ENCODE data around the gene SFXN5. TPM values are rescaled to one million over a fixed set of nuclear protein-coding genes. Genes with fewer than 3 reads are reported as not detected.
A peak's percentile ranks its signal among the peaks of the same experiment; 100 is the strongest.

Gene SFXN5
- total RNA-seq, 1 donor from 2014 or later, result 12.2 TPM

GRCh38 chr2:72985136-72985535 is 86.4 kb downstream of the SFXN5 start:
- DNase-seq (ENCODE audit: low spot score in 2 of 2), result no peak
- FAIRE-seq, result no peak

- FAIRE-seq (no peak), DNase-seq (ENCODE audit: low spot score in 2 of 2) (no peak)
These were observed 87.3 kb downstream of the SFXN5 start for GRCh38 chr2:72984172-72984671.

- DNase-seq (ENCODE audit: low spot score in 2 of 2), result no peak
- no peak for FAIRE-seq
These were observed 87.9 kb downstream of the SFXN5 start for GRCh38 chr2:72983500-72984161.

- DNase-seq (ENCODE audit: low spot score in 2 of 2) (no peak), FAIRE-seq (no peak)
These were observed 88.6 kb downstream of the SFXN5 start for GRCh38 chr2:72982781-72983499.

- DNase-seq (ENCODE audit: low spot score in 2 of 2) (no peak), FAIRE-seq (no peak)
These were observed 89.3 kb downstream of the SFXN5 start for GRCh38 chr2:72982219-72982618.

- FAIRE-seq (no peak), DNase-seq (ENCODE audit: low spot score in 2 of 2) (no peak)
These were observed 90.0 kb downstream of the SFXN5 start for GRCh38 chr2:72981536-72981935.

- no peak for FAIRE-seq
- no peak for DNase-seq (ENCODE audit: low spot score in 2 of 2)
These were observed 90.8 kb downstream of the SFXN5 start for GRCh38 chr2:72980535-72981217.

GRCh38 chr2:72979896-72980295 is 91.6 kb downstream of the SFXN5 start:
- no peak for DNase-seq (ENCODE audit: low spot score in 2 of 2)
- no peak for FAIRE-seq

GRCh38 chr2:72975017-72975416 is 96.5 kb downstream of the SFXN5 start:
- no peak for FAIRE-seq
- no peak for DNase-seq (ENCODE audit: low spot score in 2 of 2)

- FAIRE-seq (no peak), DNase-seq (ENCODE audit: low spot score in 2 of 2) (no peak)
These were observed 97.1 kb downstream of the SFXN5 start for GRCh38 chr2:72974436-72974754.

GRCh38 chr2:72973566-72974435 is 97.7 kb downstream of the SFXN5 start:
- DNase-seq (ENCODE audit: low spot score in 2 of 2), result peak in 1 of 2 donors; percentile 66
- no peak for FAIRE-seq

GRCh38 chr2:72973137-72973535 is 98.4 kb downstream of the SFXN5 start:
- DNase-seq (ENCODE audit: low spot score in 2 of 2) (no peak), FAIRE-seq (no peak)

GRCh38 chr2:72972352-72973136 is 99.0 kb downstream of the SFXN5 start:
- FAIRE-seq, result no peak
- DNase-seq (ENCODE audit: low spot score in 2 of 2), result no peak

- FAIRE-seq (no peak), DNase-seq (ENCODE audit: low spot score in 2 of 2) (no peak)
These were observed 100.5 kb downstream of the SFXN5 start for GRCh38 chr2:72971036-72971435.

- FAIRE-seq (no peak), DNase-seq (ENCODE audit: low spot score in 2 of 2) (no peak)
These were observed 101.8 kb downstream of the SFXN5 start for GRCh38 chr2:72969706-72970105.

- no peak for FAIRE-seq
These were observed 103.2 kb downstream of the SFXN5 start for GRCh38 chr2:72968286-72968685.

GRCh38 chr2:72965770-72966450 is 105.6 kb downstream of the SFXN5 start:
- DNase-seq (ENCODE audit: low spot score in 2 of 2) (no peak), FAIRE-seq (no peak)

More at GRCh38 chr2:72968286-72968685, 103.2 kb downstream of the SFXN5 start:
- DNase-seq (ENCODE audit: low spot score in 2 of 2), result no peak

- no peak for DNase-seq (ENCODE audit: low spot score in 2 of 2)
- no peak for FAIRE-seq
These were observed 106.5 kb downstream of the SFXN5 start for GRCh38 chr2:72965016-72965415.

- no peak for DNase-seq (ENCODE audit: low spot score in 2 of 2)
- no peak for FAIRE-seq
These were observed 107.4 kb downstream of the SFXN5 start for GRCh38 chr2:72964146-72964525.
